ENCODE data around the gene TUFM. TPM values are rescaled to one million over a fixed set of nuclear protein-coding genes. Genes with fewer than 3 reads are reported as not detected.
A peak's percentile ranks its signal among the peaks of the same experiment; 100 is the strongest.

TUFM gene
- total and polyA plus RNA-seq, 2 of the 8 experiments (the other 6 are each of a cell fraction or from before 2014, with no cell fraction given): 216 to 249 TPM

DNA sequence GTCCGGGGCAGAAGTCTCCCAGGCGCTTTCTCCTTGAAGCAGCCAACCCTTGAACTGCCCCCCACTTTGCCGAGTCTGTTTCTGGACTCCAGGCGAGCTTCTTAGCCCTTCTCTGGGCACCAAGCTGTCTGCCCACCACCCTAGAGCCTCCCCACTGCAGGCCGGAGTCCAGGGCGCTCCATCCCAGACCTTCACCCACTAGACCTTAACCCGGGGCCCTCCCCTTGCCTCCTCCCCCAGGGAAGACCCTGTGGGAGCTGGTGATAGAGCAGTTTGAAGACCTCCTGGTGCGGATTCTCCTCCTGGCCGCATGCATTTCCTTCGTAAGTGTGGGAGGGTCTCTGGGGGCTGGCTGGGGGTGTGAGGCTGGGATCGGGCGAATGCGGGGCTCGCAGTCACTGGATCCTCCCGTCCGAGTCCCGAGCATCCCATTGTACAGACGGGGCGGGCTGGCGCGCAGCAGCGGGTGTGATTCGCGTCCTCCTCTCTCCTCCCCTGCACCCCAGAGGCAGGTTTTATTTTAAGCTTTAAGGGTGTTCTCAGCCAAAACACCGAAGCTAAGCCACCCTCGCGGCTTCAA is 33.2 kb upstream of the TUFM start (continued):
- no peak for TF ChIP-seq NANOG (IDR thresholded peaks at IDR 0.05; ENCODE audit: insufficient read depth, low read depth, low read length, poor library complexity, severe bottlenecking)
- TF ChIP-seq, protein P1, sequence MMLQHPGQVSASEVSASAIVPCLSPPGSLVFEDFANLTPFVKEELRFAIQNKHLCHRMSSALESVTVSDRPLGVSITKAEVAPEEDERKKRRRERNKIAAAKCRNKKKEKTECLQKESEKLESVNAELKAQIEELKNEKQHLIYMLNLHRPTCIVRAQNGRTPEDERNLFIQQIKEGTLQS (IDR thresholded peaks at IDR 0.05; ENCODE audit: insufficient read depth, low read depth, low read length): no peak
- TF ChIP-seq, protein P2, sequence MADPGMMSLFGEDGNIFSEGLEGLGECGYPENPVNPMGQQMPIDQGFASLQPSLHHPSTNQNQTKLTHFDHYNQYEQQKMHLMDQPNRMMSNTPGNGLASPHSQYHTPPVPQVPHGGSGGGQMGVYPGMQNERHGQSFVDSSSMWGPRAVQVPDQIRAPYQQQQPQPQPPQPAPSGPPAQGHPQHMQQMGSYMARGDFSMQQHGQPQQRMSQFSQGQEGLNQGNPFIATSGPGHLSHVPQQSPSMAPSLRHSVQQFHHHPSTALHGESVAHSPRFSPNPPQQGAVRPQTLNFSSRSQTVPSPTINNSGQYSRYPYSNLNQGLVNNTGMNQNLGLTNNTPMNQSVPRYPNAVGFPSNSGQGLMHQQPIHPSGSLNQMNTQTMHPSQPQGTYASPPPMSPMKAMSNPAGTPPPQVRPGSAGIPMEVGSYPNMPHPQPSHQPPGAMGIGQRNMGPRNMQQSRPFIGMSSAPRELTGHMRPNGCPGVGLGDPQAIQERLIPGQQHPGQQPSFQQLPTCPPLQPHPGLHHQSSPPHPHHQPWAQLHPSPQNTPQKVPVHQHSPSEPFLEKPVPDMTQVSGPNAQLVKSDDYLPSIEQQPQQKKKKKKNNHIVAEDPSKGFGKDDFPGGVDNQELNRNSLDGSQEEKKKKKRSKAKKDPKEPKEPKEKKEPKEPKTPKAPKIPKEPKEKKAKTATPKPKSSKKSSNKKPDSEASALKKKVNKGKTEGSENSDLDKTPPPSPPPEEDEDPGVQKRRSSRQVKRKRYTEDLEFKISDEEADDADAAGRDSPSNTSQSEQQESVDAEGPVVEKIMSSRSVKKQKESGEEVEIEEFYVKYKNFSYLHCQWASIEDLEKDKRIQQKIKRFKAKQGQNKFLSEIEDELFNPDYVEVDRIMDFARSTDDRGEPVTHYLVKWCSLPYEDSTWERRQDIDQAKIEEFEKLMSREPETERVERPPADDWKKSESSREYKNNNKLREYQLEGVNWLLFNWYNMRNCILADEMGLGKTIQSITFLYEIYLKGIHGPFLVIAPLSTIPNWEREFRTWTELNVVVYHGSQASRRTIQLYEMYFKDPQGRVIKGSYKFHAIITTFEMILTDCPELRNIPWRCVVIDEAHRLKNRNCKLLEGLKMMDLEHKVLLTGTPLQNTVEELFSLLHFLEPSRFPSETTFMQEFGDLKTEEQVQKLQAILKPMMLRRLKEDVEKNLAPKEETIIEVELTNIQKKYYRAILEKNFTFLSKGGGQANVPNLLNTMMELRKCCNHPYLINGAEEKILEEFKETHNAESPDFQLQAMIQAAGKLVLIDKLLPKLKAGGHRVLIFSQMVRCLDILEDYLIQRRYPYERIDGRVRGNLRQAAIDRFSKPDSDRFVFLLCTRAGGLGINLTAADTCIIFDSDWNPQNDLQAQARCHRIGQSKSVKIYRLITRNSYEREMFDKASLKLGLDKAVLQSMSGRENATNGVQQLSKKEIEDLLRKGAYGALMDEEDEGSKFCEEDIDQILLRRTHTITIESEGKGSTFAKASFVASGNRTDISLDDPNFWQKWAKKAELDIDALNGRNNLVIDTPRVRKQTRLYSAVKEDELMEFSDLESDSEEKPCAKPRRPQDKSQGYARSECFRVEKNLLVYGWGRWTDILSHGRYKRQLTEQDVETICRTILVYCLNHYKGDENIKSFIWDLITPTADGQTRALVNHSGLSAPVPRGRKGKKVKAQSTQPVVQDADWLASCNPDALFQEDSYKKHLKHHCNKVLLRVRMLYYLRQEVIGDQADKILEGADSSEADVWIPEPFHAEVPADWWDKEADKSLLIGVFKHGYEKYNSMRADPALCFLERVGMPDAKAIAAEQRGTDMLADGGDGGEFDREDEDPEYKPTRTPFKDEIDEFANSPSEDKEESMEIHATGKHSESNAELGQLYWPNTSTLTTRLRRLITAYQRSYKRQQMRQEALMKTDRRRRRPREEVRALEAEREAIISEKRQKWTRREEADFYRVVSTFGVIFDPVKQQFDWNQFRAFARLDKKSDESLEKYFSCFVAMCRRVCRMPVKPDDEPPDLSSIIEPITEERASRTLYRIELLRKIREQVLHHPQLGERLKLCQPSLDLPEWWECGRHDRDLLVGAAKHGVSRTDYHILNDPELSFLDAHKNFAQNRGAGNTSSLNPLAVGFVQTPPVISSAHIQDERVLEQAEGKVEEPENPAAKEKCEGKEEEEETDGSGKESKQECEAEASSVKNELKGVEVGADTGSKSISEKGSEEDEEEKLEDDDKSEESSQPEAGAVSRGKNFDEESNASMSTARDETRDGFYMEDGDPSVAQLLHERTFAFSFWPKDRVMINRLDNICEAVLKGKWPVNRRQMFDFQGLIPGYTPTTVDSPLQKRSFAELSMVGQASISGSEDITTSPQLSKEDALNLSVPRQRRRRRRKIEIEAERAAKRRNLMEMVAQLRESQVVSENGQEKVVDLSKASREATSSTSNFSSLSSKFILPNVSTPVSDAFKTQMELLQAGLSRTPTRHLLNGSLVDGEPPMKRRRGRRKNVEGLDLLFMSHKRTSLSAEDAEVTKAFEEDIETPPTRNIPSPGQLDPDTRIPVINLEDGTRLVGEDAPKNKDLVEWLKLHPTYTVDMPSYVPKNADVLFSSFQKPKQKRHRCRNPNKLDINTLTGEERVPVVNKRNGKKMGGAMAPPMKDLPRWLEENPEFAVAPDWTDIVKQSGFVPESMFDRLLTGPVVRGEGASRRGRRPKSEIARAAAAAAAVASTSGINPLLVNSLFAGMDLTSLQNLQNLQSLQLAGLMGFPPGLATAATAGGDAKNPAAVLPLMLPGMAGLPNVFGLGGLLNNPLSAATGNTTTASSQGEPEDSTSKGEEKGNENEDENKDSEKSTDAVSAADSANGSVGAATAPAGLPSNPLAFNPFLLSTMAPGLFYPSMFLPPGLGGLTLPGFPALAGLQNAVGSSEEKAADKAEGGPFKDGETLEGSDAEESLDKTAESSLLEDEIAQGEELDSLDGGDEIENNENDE (IDR thresholded peaks at IDR 0.05; ENCODE audit: insufficient replicate concordance, low read length): no peak
- TF ChIP-seq POLR2A (IDR thresholded peaks at IDR 0.05; ENCODE audit: control extremely low read depth in 1 of 2, low read depth in 2 of 2, low read length in 2 of 2): peak in 1 of 2 experiments; percentile 79; a peak in 2 of 3 replicates
- TF ChIP-seq, protein P3, sequence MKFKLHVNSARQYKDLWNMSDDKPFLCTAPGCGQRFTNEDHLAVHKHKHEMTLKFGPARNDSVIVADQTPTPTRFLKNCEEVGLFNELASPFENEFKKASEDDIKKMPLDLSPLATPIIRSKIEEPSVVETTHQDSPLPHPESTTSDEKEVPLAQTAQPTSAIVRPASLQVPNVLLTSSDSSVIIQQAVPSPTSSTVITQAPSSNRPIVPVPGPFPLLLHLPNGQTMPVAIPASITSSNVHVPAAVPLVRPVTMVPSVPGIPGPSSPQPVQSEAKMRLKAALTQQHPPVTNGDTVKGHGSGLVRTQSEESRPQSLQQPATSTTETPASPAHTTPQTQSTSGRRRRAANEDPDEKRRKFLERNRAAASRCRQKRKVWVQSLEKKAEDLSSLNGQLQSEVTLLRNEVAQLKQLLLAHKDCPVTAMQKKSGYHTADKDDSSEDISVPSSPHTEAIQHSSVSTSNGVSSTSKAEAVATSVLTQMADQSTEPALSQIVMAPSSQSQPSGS (IDR thresholded peaks at IDR 0.05; ENCODE audit: low read length): no peak
- peak; percentile 9 for TF ChIP-seq ASH2L (IDR thresholded peaks at IDR 0.05; ENCODE audit: low read length)
- peak; percentile 15 for TF ChIP-seq RNF2 (IDR thresholded peaks at IDR 0.05; ENCODE audit: borderline replicate concordance, low read depth, low read length, missing control alignments, poor library complexity, severe bottlenecking)
- no peak for TF ChIP-seq SRF (IDR thresholded peaks at IDR 0.05; ENCODE audit: low read depth, low read length)

Data from H1 (cell line).